ENCODE results near the gene FAM124A.

Gene FAM124A

DNA sequence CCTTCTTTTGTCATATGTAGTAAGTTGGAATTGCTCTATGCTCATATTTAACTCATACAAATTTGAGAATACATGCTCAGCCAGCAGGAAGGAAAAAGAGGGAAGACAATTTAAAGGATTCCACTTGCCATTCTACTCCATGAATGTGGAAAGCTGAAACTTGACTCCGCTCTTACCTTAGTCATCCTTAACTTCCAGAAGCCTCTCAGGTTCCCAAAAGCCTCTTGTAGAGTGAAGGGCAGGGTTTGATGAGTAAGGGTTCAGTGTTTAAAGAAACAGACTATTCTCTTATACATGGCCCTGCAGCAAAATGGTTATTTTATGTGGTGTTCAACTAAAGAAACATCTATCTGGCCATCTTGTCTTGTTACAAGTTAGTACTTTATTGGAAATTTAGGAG, 27.1 kb downstream of the FAM124A start:
- H3K4me1 ChIP-seq (ENCODE audit: control insufficient read depth, low read depth, low read length) = no peaks in the 10 kb centered on the region
- no peak overlapping the region for H3K9ac ChIP-seq (ENCODE audit: low read length)
- no peak overlapping the region for H3K4me2 ChIP-seq (ENCODE audit: low read length)
- H2BK15ac ChIP-seq (replicated peaks; ENCODE audit: low read depth) = no peak overlapping the region
- no peak overlapping the region for H4K5ac ChIP-seq (ENCODE audit: low read length)
- H3K79me1 ChIP-seq (ENCODE audit: low read length) = no peaks in the 10 kb centered on the region
- H3K4me3 ChIP-seq (ENCODE audit: low read length) = no peak overlapping the region
- WGBS (ENCODE audit: extremely low coverage, insufficient coverage, low lambda C conversion rate) = no CpG with 5 or more reads among the region's 1 CpG
- H3K36me3 ChIP-seq (ENCODE audit: control insufficient read depth, insufficient read depth, low read length) = no peaks in the 10 kb centered on the region
- DNase-seq = no peak
- H2AK5ac ChIP-seq (ENCODE audit: low read length) = no peak overlapping the region
- no peak overlapping the region for H3K23ac ChIP-seq (ENCODE audit: low read length)
- H2BK120ac ChIP-seq (ENCODE audit: low read depth, low read length) = no peak overlapping the region
- H3K79me2 ChIP-seq (ENCODE audit: control insufficient read depth, insufficient read depth, low read length) = no peaks in the 10 kb centered on the region
- no peaks in the 10 kb centered on the region for H3K27me3 ChIP-seq (ENCODE audit: insufficient read depth, low read length, poor library complexity)
- H3K56ac ChIP-seq (ENCODE audit: low read length) = no peak overlapping the region
- no peak overlapping the region for H3K27ac ChIP-seq (ENCODE audit: low read depth, low read length)
- no peak overlapping the region for H3K18ac ChIP-seq (ENCODE audit: low read length)
- H4K8ac ChIP-seq (ENCODE audit: low read depth, low read length) = no peak overlapping the region
- H2BK5ac ChIP-seq (ENCODE audit: low read length) = no peak overlapping the region
- H3K4ac ChIP-seq (ENCODE audit: low read depth, low read length) = no peak overlapping the region

DNA sequence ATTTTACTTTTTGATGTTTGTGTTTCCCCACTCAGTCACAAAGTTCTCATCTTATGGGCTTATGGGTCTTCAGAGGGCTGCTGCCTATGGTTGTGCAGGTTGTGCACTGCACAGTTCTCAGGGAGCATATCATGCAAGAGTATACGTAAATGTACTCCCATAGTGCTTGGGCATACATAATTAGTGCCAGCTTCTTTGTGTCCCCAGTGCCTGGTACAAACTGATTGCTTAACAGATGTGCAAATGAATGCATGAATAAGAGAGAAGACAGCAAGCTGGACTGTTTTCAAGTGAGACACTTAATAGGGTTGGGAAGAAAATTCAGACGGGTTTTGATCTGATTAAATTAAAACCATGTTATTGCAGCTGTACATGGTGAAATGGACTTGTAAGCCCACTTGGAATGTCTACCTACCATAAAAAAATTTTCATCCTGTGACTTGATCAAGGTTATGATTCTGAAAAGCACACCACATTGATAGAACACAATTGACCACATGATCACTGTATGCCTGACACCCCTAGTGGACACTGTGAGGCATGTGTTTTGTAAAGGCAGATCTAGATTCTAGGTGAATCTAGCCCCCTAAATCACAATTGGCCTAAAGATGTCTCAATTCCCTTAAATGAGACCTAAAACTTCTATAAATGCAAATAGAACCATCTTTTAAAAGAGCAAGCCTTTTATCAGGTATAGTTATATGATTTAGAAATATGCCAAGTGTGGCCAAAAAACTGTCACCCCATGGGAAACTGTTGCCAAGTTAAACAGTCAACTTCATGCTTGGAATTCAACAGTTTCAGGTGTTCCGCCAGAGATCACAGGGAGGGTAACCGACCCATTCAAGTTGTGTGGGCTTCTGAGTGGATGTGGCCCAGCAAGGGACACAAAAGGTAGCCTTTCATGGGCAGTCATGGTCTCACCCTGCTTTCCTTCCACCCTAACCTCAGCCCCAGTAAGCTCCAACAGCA, 27.9 kb downstream of the FAM124A start:
- H3K9ac ChIP-seq (ENCODE audit: low read length) = no peak overlapping the region
- no peak overlapping the region for H2BK15ac ChIP-seq (replicated peaks; ENCODE audit: low read depth)
- H3K36me3 ChIP-seq (ENCODE audit: control insufficient read depth, insufficient read depth, low read length) = no peaks in the 10 kb centered on the region
- no peak overlapping the region for H3K4me3 ChIP-seq (ENCODE audit: low read length)
- no peak overlapping the region for H4K8ac ChIP-seq (ENCODE audit: low read depth, low read length)
- H2BK120ac ChIP-seq (ENCODE audit: low read depth, low read length) = no peak overlapping the region
- no peak overlapping the region for H2AK5ac ChIP-seq (ENCODE audit: low read length)
- no peak overlapping the region for H3K4ac ChIP-seq (ENCODE audit: low read depth, low read length)
- no peaks in the 10 kb centered on the region for H3K79me2 ChIP-seq (ENCODE audit: control insufficient read depth, insufficient read depth, low read length)
- no peak overlapping the region for H3K23ac ChIP-seq (ENCODE audit: low read length)
- no peak overlapping the region for H3K56ac ChIP-seq (ENCODE audit: low read length)
- no peak overlapping the region for H3K27ac ChIP-seq (ENCODE audit: low read depth, low read length)
- H3K27me3 ChIP-seq (ENCODE audit: insufficient read depth, low read length, poor library complexity) = no peaks in the 10 kb centered on the region
- no peak for DNase-seq
- H4K5ac ChIP-seq (ENCODE audit: low read length) = no peak overlapping the region
- no peak overlapping the region for H2BK5ac ChIP-seq (ENCODE audit: low read length)
- no peaks in the 10 kb centered on the region for H3K4me1 ChIP-seq (ENCODE audit: control insufficient read depth, low read depth, low read length)
- no peak overlapping the region for H3K4me2 ChIP-seq (ENCODE audit: low read length)
- no CpG with 5 or more reads among the region's 4 CpGs for WGBS (ENCODE audit: extremely low coverage, insufficient coverage, low lambda C conversion rate)
- H3K18ac ChIP-seq (ENCODE audit: low read length) = no peak overlapping the region
- no peaks in the 10 kb centered on the region for H3K79me1 ChIP-seq (ENCODE audit: low read length)

DNA sequence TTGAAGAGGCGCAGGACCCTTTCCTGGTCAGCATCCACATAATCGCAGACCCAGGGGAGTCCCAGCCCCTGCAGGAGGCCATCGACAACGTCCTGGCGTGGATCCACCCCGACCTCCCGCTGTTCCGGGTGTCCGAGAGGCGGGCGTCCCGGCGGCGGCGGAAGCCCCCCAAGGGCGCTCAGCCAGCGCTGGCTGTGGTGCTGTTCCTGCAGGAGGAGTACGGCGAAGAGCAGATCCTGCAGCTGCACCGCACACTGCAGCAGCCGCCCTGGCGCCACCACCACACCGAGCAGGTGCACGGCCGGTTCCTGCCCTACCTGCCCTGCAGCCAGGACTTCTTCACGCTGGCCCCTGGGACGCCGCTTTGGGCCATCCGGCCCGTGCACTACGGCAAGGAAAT, 29.3 kb downstream of the FAM124A start:
- H3K23ac ChIP-seq (ENCODE audit: low read length) = no peak overlapping the region
- H3K4ac ChIP-seq (ENCODE audit: low read depth, low read length) = no peak overlapping the region
- no peak for DNase-seq
- no peak overlapping the region for H2BK5ac ChIP-seq (ENCODE audit: low read length)
- no peak overlapping the region for H3K9ac ChIP-seq (ENCODE audit: low read length)
- no peak overlapping the region for H3K4me3 ChIP-seq (ENCODE audit: low read length)
- H3K36me3 ChIP-seq (ENCODE audit: control insufficient read depth, insufficient read depth, low read length) = no peaks in the 10 kb centered on the region
- no peak overlapping the region for H2AK5ac ChIP-seq (ENCODE audit: low read length)
- H3K4me1 ChIP-seq (ENCODE audit: control insufficient read depth, low read depth, low read length) = no peaks in the 10 kb centered on the region
- no peak overlapping the region for H4K5ac ChIP-seq (ENCODE audit: low read length)
- no peaks in the 10 kb centered on the region for H3K79me2 ChIP-seq (ENCODE audit: control insufficient read depth, insufficient read depth, low read length)
- no peak overlapping the region for H3K56ac ChIP-seq (ENCODE audit: low read length)
- no CpG with 5 or more reads among the region's 31 CpGs for WGBS (ENCODE audit: extremely low coverage, insufficient coverage, low lambda C conversion rate)
- no peak overlapping the region for H2BK120ac ChIP-seq (ENCODE audit: low read depth, low read length)
- no peaks in the 10 kb centered on the region for H3K79me1 ChIP-seq (ENCODE audit: low read length)
- no peak overlapping the region for H3K18ac ChIP-seq (ENCODE audit: low read length)
- H3K27me3 ChIP-seq (ENCODE audit: insufficient read depth, low read length, poor library complexity) = no peaks in the 10 kb centered on the region
- H3K27ac ChIP-seq (ENCODE audit: low read depth, low read length) = no peak overlapping the region
- no peak overlapping the region for H2BK15ac ChIP-seq (replicated peaks; ENCODE audit: low read depth)
- H4K8ac ChIP-seq (ENCODE audit: low read depth, low read length) = no peak overlapping the region
- H3K4me2 ChIP-seq (ENCODE audit: low read length) = no peak overlapping the region

DNA sequence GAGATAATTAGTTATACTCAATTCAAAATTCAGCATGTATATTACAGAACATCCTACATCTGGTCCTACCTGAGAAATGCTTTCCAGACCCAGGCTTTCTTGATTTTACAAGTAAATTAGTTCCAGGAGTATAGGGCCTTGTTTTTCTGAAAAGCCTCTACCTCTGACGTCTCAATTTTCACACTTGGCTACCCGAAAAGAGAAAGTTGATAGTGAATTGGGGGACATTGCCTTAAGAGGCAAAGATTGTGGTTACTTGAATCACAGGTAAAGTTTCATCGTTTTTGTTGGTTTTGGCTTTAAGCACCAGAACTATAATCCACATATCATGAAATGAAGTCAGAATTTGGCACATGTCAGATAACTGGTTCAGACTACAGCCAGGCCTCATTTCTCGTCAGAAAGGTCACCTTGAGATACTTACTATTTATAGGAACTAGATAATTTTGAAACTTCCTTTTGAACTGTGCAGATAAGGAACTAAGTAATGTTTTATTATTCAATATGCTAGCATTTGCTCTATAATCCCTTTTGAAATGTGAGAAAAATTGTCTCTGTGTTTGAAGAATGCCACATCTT, 30.8 kb downstream of the FAM124A start:
- Histone ChIP-seq H2BK15ac (replicated peaks; ENCODE audit: low read depth) (no peak overlapping the region), H3K4me2 (ENCODE audit: low read length) (no peak overlapping the region), H3K9ac (ENCODE audit: low read length) (no peak overlapping the region), H3K18ac (ENCODE audit: low read length) (no peak overlapping the region), H3K4me3 (ENCODE audit: low read length) (no peak overlapping the region), H3K4ac (ENCODE audit: low read depth, low read length) (no peak overlapping the region), H2BK120ac (ENCODE audit: low read depth, low read length) (no peak overlapping the region), H3K23ac (ENCODE audit: low read length) (no peak overlapping the region), H2BK5ac (ENCODE audit: low read length) (no peak overlapping the region), H3K4me1 (ENCODE audit: control insufficient read depth, low read depth, low read length) (no peaks in the 10 kb centered on the region), H3K27ac (ENCODE audit: low read depth, low read length) (no peak overlapping the region), H3K79me2 (ENCODE audit: control insufficient read depth, insufficient read depth, low read length) (peaks cover 2% of the 10 kb centered on the region), H2AK5ac (ENCODE audit: low read length) (no peak overlapping the region), H4K8ac (ENCODE audit: low read depth, low read length) (no peak overlapping the region), H3K79me1 (ENCODE audit: low read length) (peaks cover 2% of the 10 kb centered on the region), H4K5ac (ENCODE audit: low read length) (no peak overlapping the region), H3K36me3 (ENCODE audit: control insufficient read depth, insufficient read depth, low read length) (no peaks in the 10 kb centered on the region), H3K56ac (ENCODE audit: low read length) (no peak overlapping the region), H3K27me3 (ENCODE audit: insufficient read depth, low read length, poor library complexity) (no peaks in the 10 kb centered on the region)
- WGBS (ENCODE audit: extremely low coverage, insufficient coverage, low lambda C conversion rate) = no CpG with 5 or more reads among the region's 4 CpGs
- no peak for DNase-seq

DNA sequence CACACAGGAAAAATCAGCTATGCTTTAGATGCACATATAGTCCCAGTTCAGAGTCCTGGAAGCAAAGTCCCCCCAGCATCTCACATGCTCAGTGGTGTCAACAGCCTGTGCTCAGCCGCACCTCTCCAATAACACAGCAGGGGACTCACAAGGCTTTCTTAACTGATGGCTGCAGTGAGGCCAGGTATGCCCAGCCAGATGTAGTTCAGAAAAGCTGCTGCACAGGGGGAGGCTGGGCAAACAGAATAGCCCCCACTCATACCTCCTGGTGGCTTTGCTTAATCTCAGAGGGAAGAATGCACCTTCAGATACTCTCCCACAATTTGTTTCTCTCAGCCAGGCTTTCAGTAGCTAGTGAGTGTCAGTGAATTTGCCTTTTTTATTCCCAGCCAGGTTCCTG, 33.4 kb downstream of the FAM124A start:
- Histone ChIP-seq H2BK120ac (ENCODE audit: low read depth, low read length) (no peak overlapping the region), H3K79me1 (ENCODE audit: low read length) (peaks cover 8% of the 10 kb centered on the region), H4K8ac (ENCODE audit: low read depth, low read length) (no peak overlapping the region), H3K79me2 (ENCODE audit: control insufficient read depth, insufficient read depth, low read length) (peaks cover 2% of the 10 kb centered on the region), H3K4me1 (ENCODE audit: control insufficient read depth, low read depth, low read length) (peaks cover 7% of the 10 kb centered on the region), H3K27me3 (ENCODE audit: insufficient read depth, low read length, poor library complexity) (no peaks in the 10 kb centered on the region), H3K27ac (ENCODE audit: low read depth, low read length) (no peak overlapping the region), H3K9ac (ENCODE audit: low read length) (no peak overlapping the region), H3K4ac (ENCODE audit: low read depth, low read length) (no peak overlapping the region), H3K4me2 (ENCODE audit: low read length) (no peak overlapping the region), H3K23ac (ENCODE audit: low read length) (no peak overlapping the region), H2BK15ac (replicated peaks; ENCODE audit: low read depth) (no peak overlapping the region), H3K18ac (ENCODE audit: low read length) (no peak overlapping the region), H3K36me3 (ENCODE audit: control insufficient read depth, insufficient read depth, low read length) (no peaks in the 10 kb centered on the region), H3K56ac (ENCODE audit: low read length) (no peak overlapping the region), H4K5ac (ENCODE audit: low read length) (no peak overlapping the region), H3K4me3 (ENCODE audit: low read length) (no peak overlapping the region), H2BK5ac (ENCODE audit: low read length) (no peak overlapping the region), H2AK5ac (ENCODE audit: low read length) (no peak overlapping the region)
- WGBS (ENCODE audit: extremely low coverage, insufficient coverage, low lambda C conversion rate) = no CpG with 5 or more reads among the region's 1 CpG
- no peak for DNase-seq

Measured in mesendoderm (in vitro differentiated cells).